GM19035 (cell line): ENCODE data around the gene MACROD2.
"Not testable (repeated sequence)": the region's sequence is repeated elsewhere in the genome, so short reads cannot be mapped to it uniquely, and the experiment has no call there.

ENCODE experiments used
- ATAC-seq: cut with Tn5 transposase; IDR thresholded peaks from one replicate; pipeline ENCODE4 v1.9.1; 2021; ENCODE audit not compliant: unreplicated experiment

The MACROD2 gene

DNA sequence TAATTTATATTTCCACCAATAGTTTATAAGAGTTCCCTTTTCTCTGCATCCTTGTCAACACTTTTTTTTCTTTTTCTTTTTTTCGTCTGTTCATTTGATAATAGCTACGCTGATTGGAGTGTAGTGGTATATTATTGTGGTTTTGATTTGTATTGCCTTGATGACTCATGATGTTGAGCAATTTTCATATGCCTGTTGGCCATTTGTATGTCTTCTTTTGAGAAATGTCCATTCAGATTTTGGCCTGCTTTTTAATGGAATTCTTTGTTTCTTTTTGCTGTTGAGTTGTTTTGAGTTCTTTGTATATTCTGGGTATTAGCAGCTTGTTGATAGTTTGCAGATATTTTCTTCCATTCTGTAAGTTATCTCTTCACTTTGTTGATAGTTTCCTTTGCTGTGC is 1804.6 kb downstream of the MACROD2 start:
- no peak for ATAC-seq

DNA sequence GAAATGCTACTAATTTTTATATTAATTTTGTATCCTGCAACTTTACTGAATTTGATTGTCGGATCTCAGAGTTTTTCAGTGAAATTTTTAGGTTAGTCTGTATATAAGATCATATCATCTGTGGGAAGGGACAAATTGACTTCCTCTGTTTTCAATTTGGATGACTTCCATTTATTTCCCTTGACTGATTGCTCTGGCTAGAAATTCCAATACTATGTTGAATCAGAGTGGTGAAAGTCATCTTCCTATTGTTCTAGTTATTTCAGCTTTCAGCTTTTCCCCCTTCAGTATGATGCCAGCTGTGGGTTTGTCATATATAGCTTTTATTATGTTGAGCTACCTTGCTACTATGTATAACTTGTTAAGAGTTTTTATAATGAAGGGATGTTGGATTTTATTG is 1806.7 kb downstream of the MACROD2 start:
- ATAC-seq, result no peak

DNA sequence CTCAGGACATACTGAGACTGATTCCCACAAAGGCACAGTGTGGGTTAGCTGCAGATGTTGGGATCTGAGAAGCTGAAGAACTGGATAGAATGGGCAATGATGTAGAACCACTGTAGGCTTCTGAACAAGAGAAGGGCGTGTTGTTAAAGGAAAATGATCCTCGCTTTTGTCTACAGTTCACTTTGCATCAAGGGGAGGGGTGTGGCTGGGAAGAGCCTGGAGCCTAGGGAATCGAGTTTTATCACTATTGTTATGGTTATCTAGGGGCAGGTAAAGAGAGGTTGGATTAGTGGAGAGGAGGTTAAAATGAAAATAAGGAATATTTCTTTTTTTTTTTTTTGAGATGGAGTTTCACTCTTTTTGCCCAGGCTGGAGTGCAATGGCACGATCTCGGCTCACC is 1809.8 kb downstream of the MACROD2 start:
- no peak for ATAC-seq

DNA sequence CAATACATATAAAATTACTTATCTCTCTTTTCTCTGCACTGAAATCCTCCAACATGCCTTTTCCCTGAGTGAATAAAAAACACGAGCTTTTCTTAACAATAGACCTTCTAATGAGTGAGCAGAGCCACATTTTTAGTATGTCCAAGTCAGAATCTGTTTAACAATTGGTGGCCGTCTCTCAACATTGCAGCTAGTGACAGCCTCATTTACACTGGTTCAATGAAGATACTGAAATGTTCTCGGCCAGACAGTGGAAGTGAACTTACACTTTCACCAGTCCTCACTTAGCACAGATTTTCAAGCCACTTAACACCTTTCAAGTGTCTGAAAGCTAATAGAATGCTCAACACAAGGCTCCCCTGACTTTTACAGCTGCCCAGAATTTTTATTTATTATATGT is 1810.8 kb downstream of the MACROD2 start:
- ATAC-seq, result no peak

DNA sequence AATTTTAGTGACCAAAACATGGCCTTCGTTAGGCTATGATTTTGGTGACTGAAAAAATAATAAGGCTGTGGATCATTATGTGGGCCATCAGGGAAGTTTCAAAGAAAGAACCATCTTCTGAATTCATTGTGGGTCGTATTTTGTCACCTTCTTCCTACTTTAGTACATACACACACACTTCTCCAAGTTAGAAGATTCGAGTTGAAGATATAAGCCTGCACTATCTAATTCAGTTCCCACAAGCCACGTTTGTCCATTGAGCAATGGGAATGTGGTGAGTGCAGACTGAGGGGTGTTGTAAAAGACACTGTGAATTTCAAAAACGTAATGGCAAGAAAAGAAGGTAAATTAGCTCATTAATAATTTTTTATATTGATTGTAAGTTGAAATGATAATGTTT is 1812.0 kb downstream of the MACROD2 start:
- no peak for ATAC-seq

DNA sequence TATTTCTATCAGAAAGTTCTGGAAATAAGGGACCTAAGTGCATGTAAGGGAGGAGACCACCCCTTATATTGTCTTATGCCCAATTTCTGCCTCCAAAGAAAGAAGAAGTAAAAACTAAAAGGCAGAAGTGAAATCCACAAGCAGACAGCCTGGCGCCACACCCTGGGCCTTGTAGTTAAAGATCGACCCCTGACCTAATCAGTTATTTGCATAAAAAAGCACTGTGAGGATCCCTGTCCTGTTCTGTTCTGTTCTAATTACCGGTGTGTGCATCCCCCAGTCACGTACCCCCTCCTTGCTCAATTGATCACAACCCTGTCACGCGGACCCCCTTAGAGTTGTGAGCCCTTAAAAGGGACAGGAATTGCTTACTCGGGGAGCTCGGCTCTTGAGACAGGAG is 1812.5 kb downstream of the MACROD2 start:
- not testable (repeated sequence) for ATAC-seq

DNA sequence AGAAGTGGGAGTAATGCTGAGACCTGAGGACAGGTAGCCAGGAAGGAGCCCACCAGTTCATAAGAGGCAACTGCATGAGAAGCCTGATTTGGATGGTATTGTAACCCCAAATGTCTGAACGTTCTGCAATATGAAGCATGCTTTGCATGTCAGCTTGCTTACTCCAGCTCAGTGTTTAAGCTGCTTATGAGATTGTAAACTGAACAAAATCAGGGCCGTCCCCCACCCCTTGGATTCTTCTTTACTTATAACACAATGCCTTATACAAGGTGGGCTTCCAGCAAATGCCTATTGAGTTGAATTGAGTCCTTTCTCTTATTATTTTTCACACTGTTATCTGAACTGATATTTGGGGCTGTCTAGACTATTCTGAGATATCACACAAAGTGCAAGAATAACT is 1816.6 kb downstream of the MACROD2 start:
- no peak for ATAC-seq

DNA sequence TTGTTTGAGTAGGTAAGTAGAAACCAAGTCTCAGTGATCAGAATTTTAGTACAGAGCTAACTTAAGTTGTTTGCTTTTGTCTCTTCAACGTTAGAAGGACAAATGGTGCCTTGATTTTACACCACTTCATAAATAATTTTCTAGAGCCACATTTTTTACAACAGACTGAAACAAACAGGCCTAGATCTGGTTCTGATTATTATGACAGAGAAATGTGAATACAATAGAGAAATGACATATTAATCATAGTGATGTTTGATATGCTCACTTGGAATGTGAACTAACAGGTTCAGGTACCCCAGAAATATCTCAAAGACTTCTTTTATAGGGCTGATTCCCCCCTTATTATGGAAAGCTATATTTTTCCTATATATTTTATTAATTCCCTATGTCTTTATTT is 1817.4 kb downstream of the MACROD2 start:
- ATAC-seq, result no peak

DNA sequence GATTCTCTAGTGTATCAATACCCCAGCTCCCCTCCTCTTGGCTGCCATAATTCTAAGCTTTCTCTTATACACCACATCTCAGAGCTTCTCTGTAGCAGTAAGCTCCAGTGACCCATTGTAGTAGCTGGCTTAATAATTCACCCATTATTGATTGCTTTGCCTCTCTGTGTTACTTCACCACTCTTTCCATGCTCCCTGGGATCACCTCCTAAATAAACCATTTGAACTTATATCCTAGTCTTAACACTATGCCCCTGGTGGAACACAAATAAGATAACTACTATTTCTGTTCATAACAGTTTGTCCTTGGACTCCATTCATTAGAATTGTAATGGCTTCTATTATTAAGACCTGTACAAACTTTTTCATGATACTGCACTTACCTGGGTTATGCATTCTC is 1819.0 kb downstream of the MACROD2 start:
- ATAC-seq, result no peak

DNA sequence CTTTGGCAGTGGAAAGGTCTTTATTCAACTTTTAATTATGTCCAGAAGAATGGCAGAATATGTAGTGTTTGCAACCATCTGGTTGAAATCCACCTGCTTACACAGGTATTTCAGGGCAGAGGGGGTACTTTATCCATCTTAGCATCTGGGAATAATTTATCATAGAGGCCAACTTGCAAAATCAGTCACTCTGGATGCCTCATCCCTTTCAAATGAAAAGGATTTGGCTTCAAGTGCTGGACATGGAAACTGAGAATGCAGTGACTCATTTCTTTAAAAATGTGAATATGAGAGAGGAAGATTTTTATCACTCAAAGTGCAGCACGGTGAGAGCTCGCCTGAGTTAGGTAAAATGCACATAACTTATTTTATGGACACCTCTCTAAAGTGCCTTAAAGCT is 1819.6 kb downstream of the MACROD2 start:
- no peak for ATAC-seq

DNA sequence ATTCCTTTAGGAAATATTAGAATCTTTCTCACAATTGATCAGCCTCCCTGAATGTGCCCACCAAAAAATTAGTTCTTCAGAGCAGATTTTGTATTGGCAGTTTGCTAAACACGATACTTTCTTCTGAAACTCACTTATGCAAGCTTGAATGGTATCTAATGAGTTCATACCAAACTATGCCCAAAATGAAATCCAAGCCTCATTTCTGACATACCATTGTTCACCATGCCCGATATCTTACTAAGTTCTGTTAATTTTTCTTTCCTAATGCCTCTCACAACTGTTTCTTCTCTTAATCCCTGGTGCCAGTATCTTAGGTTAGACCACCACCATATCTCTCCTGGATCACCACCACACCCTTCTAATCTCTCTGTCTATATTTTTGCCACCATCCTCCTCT is 1822.0 kb downstream of the MACROD2 start:
- ATAC-seq, result no peak

DNA sequence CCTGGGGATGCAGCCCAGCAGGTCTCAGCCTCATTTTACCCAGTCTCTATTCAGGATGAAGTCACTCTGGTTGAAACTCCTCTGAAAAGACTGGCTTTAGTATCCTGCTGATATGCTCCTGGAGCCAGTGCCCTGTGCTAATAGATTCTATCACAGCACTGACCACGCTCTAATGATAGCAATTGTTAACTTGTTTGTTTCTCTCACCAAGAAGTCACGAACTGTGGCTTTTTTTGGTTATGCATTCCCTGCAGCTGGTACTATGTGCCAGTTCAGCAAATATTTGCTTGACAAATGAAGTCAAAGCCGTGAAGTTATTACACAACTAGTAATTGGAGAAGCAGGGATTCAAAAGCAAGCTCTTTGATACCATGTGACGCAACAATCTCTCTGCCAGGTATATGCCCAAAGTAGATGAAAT is 1823.3 kb downstream of the MACROD2 start:
- no peak for ATAC-seq

DNA sequence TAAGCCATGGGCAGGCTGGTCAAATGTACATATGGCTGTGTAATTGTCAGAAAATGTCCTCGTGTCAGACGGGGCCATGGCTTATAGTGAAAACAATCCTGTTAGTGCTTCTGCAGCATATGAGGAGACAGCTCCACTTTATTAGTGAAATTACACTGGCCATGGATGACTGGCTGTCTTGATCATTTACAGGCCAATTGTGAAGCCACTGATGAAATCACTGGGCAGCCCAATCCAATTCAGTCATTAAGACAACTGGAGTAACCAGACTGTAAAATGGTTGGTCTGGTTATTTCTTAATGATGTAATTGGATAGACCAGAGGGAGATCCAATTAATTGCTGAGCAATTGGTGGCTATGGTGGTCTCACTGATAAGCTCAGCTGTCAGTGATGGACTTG is 1828.4 kb downstream of the MACROD2 start:
- ATAC-seq, result no peak

DNA sequence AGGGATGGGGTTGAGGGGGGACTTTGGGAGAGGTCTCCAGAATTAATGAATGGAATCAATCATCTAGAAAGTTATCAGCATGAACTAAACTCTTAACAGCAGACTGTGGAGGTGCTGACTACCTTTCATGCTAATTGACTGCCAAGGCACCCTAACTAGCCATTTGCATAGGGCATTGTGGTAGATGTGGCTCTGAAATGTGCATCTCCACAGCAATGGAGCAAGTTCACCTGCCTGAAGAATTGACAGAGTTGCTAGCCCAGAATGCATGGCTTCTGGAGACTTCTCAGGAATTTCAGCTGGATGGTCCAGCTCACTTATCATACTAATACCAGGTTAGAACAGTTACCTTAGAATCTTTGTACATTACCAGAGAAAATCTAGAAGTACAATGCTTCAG is 1832.3 kb downstream of the MACROD2 start:
- ATAC-seq, result no peak

DNA sequence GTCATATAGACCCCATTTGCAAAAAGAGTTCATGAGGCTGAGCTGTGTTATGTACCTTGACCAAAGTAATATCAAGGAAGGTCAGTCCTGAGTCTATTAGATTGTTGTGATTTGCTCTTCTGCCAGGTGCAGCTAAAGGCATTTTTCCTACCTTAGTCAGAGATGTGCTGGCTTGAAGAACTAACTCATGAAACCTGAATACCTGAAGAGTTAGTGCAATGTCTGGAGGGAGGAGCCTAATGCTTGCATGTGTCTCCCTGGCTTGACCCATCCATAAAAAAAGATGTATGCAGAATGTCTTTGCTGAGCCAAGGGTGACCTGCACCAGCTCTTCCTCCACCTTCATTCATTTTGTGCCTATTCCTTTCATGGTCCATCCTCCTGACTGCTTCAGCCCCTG is 1835.9 kb downstream of the MACROD2 start:
- ATAC-seq, result no peak

DNA sequence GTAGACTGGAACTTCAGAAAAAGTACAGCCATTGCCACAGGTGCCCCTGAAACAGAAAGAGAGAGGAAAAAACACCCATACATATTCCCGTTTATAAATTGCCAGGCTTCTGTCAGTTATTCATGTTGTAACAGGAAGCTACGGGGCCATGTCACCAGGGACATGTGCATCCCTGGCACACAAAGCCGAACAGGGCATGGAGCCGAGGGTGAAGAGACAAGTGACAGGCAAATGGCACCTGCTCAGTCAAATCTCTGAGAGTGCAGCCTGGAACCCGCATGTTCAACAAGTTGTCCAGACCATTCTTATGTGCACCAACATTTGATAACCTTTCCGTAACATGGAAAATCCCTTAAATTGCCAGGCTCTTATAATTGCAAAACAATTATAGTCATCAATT is 1837.2 kb downstream of the MACROD2 start:
- ATAC-seq, result no peak

DNA sequence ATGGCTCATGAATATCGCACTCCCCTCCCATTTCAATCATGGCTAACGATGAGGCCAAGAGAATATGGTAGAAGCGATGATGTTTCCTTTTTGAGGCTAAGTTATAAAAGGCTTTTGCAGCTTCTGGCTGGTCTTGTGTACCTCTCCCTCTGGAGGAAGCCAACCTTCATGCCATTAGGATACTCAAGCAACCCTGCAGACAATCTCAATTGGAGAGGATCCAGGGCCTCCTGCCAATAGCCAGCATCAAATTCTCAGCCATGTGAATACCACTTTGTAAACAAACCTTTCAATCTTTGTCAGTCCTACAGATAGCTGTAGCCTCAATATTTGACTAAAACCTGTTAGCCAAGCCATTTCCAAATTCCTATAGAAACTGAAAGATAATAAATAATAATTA is 1839.5 kb downstream of the MACROD2 start:
- ATAC-seq, result no peak

DNA sequence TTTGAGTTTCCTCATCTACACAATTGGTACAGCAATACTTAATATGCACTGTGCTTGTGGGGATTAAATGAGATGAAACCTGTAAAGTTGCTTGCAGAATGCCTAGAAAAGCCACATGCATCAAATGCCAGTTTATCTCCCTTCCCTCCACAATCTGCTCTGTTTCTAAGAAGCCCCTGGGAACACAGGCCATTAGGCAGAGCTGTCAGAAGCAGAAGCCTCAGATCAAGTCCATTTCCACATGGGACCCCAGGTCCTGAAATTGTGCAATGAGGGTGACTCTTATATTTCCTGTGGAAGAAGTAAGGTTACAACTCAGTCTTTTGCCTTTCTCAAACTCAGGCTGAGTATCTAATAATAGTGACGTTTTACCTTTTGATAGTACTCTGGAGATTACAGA is 1840.5 kb downstream of the MACROD2 start:
- ATAC-seq, result no peak

DNA sequence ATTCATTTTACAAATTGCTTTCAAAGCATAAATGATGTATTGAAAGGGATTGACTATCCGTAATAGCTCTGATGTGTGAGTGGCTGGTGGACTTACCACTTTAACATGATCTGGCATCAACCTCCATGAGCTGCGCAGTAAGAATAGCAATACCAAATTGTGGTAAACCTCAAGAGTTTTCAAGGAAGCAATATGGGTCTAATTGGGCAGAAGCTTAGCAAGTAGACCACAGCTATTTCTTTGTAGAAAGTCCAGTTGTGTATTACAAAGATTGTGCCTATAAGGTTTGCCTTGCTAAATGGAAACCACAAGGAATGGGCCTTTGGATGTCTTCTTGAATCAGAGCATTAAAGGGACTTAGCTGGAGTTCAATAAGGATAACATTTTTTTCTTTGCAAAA is 1841.3 kb downstream of the MACROD2 start:
- no peak for ATAC-seq

DNA sequence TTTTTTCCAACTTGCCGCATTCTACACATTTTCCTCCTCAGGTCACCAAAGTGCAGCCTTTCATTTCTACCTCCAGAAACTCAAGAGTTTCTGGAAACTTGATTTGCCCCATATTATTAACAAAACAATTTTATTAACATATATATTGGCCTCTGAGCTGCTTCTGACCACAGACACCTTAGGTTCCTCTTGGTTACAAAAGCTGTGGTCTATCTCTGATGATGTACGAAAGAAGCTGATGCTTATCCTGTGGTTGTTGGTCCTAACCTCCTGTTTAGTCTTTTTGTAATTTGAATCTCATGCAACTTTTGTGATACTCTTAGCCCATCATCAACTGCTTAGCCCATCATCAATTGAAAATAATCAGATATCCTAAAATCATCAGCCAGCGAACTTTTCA is 1842.2 kb downstream of the MACROD2 start:
- no peak for ATAC-seq

DNA sequence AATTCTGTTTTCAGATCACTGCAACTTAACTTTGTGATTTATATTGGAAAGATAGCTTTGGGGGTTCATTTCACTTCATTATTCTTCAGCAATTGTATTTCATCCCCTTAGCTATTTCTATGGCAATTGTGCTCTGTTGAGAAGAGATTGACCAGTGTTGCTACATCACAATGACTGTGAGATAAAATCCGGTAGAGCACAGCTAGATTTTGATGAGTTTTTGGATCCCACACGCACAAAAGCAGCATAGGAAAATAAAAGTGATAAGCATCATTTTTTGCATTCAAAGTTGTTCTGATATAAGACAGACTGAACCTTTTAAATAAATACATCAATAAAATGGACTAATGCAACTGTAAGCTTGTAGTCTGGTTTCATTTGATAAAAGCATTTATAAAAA is 1843.2 kb downstream of the MACROD2 start:
- no peak for ATAC-seq

DNA sequence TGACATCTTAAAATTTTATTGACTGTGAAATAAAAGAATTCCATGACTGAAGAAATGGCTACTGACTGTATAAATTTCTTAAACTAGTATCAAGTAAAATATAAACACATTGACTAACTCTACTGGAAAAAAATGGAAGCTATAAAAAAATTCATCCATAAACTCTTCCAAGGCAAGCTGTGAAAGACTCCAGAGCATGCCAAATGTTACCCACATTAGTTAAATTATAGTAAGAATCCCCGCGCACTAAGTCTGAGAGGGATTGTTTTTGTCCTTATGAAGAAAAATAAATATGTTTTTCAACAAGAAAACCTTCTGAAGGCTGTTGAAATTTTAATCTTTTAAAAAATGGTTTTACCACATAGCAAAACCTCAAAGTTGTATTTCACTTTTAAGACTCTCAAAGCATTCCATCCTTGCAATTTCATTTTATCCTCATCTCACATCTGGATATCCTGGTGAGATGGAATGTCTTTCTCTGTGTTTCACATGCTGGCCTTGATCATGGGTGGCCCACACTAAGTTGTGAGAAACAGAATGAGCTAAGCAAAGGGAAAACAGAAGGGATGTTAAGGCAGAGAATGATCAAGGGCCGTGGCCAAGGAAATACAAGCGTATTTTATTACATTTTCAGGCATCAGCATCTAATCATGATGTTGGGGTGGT is 1845.5 kb downstream of the MACROD2 start:
- ATAC-seq, result no peak

DNA sequence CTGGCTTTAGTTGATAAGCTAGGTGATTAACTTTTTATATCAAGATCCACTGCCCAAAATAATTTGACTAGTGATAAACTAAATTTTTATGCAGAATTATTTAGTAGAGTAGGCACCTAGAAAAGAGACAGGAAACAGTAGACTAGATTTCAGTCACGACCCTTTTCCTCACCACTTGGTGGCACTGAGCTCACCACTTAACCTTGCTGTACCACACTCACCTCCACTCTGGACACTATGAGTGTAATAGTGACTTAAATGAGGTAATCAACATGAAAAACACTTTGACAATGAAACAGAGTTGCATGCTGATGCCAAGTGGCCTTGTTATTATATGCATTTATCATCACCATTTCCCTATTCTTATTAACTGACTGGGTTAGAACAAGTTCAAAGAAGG is 1847.6 kb downstream of the MACROD2 start:
- ATAC-seq, result no peak

DNA sequence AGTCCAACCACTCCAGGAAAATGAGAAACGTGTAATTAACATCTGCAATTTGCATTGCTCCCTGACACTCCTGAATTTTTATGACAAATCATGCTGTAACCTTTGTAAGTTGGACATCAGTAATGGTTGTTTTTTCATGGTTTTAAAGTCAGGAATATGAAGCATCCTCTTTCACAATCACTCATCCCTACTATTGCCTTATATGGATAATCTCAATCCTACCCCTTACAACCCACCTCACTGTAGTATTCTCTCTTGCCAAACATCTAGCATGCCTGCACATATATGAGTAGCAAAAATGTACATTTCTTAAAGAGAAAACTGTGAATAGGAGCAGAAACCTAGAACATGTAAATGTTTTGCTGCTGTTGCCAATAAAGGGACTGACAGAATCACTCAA is 1848.5 kb downstream of the MACROD2 start:
- ATAC-seq, result no peak
